SK-N-MC (cell line): ENCODE data around the gene SRGAP1.

Experiments used
- DNase-seq: peaks from one replicate; pipeline ENCODE4 v3.0.0-alpha.2; 2011; ENCODE audit warnings: low read depth, low spot score
- H3K27ac ChIP-seq: fragments of 200-600 bp; sonication (generic); 2 replicates; pipeline ENCODE4 v1.5.1; 2016; ENCODE audit warnings: mixed run types
- H3K36me3 ChIP-seq: fragments of 200-600 bp; sonication (generic); 2 replicates; pipeline ENCODE4 v1.6.1; 2017; ENCODE audit warnings: antibody characterized with exemption, low read length, mixed read lengths; ENCODE audit not compliant: insufficient read depth
- H3K4me3 ChIP-seq: fragments of 200-600 bp; sonication (generic); 2 replicates; pipeline ENCODE4 v1.5.1; 2016
- H3K9ac ChIP-seq: fragments of 200-600 bp; sonication (generic); 2 replicates; pipeline ENCODE4 v1.8.0; 2017; ENCODE audit warnings: mixed run types, mixed read lengths; ENCODE audit not compliant: insufficient read length
- H3K9me3 ChIP-seq: fragments of 200-600 bp; sonication (generic); 2 replicates; pipeline ENCODE4 v1.6.1; 2017; ENCODE audit warnings: low read depth, mild to moderate bottlenecking, antibody characterized with exemption, low read length, moderate library complexity, mixed read lengths
- EZH2 ChIP-seq: fragments of 200-600 bp; sonication (generic); IDR thresholded peaks from one replicate; pipeline ENCODE4 v1.6.1; 2017; ENCODE audit warnings: antibody characterized with exemption
- FOXP2 ChIP-seq: optimal IDR thresholded peaks from 2 replicates; pipeline ENCODE3; 2011; ENCODE audit warnings: mild to moderate bottlenecking, moderate library complexity; ENCODE audit not compliant: insufficient read depth; ENCODE audit errors: extremely low read length, control extremely low read depth
- POLR2AphosphoS5 ChIP-seq: IDR thresholded peaks from 2 replicates; pipeline ENCODE4 v1.6.1; 2012; ENCODE audit warnings: mild to moderate bottlenecking, low read depth, low read length, borderline replicate concordance

Gene SRGAP1

GRCh38 chr12:63978519-63978918, 134.0 kb downstream of the SRGAP1 start:
- no peak for DNase-seq
- Histone ChIP-seq H3K36me3 (no peaks in the 10 kb centered on the region), H3K9ac (no peak overlapping the region), H3K9me3 (no peaks in the 10 kb centered on the region), H3K4me3 (no peak overlapping the region), H3K27ac (no peak overlapping the region)
- TF ChIP-seq FOXP2, result no peak
- TF ChIP-seq EZH2, result no peak
- TF ChIP-seq POLR2AphosphoS5, result no peak

GRCh38 chr12:63980211-63980610, 135.7 kb downstream of the SRGAP1 start:
- no peaks in the 10 kb centered on the region for H3K9me3 ChIP-seq

GRCh38 chr12:63981343-63981742, 136.8 kb downstream of the SRGAP1 start:
- no peak overlapping the region for H3K4me3 ChIP-seq
- no peak for TF ChIP-seq EZH2
- TF ChIP-seq POLR2AphosphoS5, result no peak
- TF ChIP-seq FOXP2, result no peak
- no peak overlapping the region for H3K27ac ChIP-seq
- no peaks in the 10 kb centered on the region for H3K36me3 ChIP-seq
- H3K9me3 ChIP-seq, result no peaks in the 10 kb centered on the region
- DNase-seq, result no peak
- no peak overlapping the region for H3K9ac ChIP-seq

More at GRCh38 chr12:63980211-63980610, 135.7 kb downstream of the SRGAP1 start:
- H3K9ac ChIP-seq, result no peak overlapping the region
- H3K36me3 ChIP-seq, result no peaks in the 10 kb centered on the region
- DNase-seq, result no peak
- H3K27ac ChIP-seq, result no peak overlapping the region
- H3K4me3 ChIP-seq, result no peak overlapping the region
- TF ChIP-seq POLR2AphosphoS5 (no peak), FOXP2 (no peak), EZH2 (no peak)

- H3K27ac ChIP-seq, result peak overlapping the region; percentile 14; the same call in 1 of the 2 replicates
These were observed 138.2 kb downstream of the SRGAP1 start for GRCh38 chr12:63982604-63983295.

GRCh38 chr12:63985456-63985855, 141.0 kb downstream of the SRGAP1 start:
- Histone ChIP-seq H3K4me3 (no peak overlapping the region), H3K27ac (no peak overlapping the region)
- DNase-seq, result no peak

More at GRCh38 chr12:63982604-63983295, 138.2 kb downstream of the SRGAP1 start:
- Histone ChIP-seq H3K9me3 (no peaks in the 10 kb centered on the region), H3K9ac (no peak overlapping the region), H3K4me3 (no peak overlapping the region), H3K36me3 (no peaks in the 10 kb centered on the region)
- peak; percentile 8 for DNase-seq
- TF ChIP-seq POLR2AphosphoS5 (no peak), EZH2 (no peak), FOXP2 (no peak)

GRCh38 chr12:63985945-63986344, 141.4 kb downstream of the SRGAP1 start:
- TF ChIP-seq FOXP2 (no peak), POLR2AphosphoS5 (no peak), EZH2 (no peak)
- Histone ChIP-seq H3K9ac (no peak overlapping the region), H3K27ac (no peak overlapping the region), H3K36me3 (no peaks in the 10 kb centered on the region), H3K4me3 (no peak overlapping the region), H3K9me3 (no peaks in the 10 kb centered on the region)
- no peak for DNase-seq

More at GRCh38 chr12:63985456-63985855, 141.0 kb downstream of the SRGAP1 start:
- TF ChIP-seq POLR2AphosphoS5, result no peak
- no peak for TF ChIP-seq FOXP2
- no peak for TF ChIP-seq EZH2
- no peaks in the 10 kb centered on the region for H3K36me3 ChIP-seq
- no peaks in the 10 kb centered on the region for H3K9me3 ChIP-seq
- no peak overlapping the region for H3K9ac ChIP-seq

GRCh38 chr12:63989301-63989845, 144.9 kb downstream of the SRGAP1 start:
- no peak for TF ChIP-seq FOXP2
- no peak for DNase-seq

GRCh38 chr12:63990828-63991547, 146.5 kb downstream of the SRGAP1 start:
- no peaks in the 10 kb centered on the region for H3K9me3 ChIP-seq
- 0 out of 2 replicates have a peak overlapping the region, but pooled peaks have one; percentile 10 for H3K27ac ChIP-seq
- H3K36me3 ChIP-seq, result no peaks in the 10 kb centered on the region
- no peak for DNase-seq
- no peak overlapping the region for H3K9ac ChIP-seq
- TF ChIP-seq POLR2AphosphoS5 (no peak), EZH2 (no peak), FOXP2 (no peak)
- H3K4me3 ChIP-seq, result peak overlapping the region; percentile 22; the same call in 1 of the 2 replicates

More at GRCh38 chr12:63989301-63989845, 144.9 kb downstream of the SRGAP1 start:
- Histone ChIP-seq H3K27ac (no peak overlapping the region), H3K36me3 (no peaks in the 10 kb centered on the region), H3K4me3 (no peak overlapping the region), H3K9me3 (no peaks in the 10 kb centered on the region), H3K9ac (no peak overlapping the region)
